Hindlimb muscle (tissue), 1 donor: ENCODE data around the gene TMA16. TPM values are rescaled to one million over a fixed set of nuclear protein-coding genes. Genes with fewer than 3 reads are reported as not detected.
"Not testable (repeated sequence)": the region's sequence is repeated elsewhere in the genome, so short reads cannot be mapped to it uniquely, and the experiment has no call there.

ENCODE experiments used
- DNase-seq: peaks from one replicate; pipeline ENCODE4 v3.0.0-alpha.2; 2013
- polyA plus RNA-seq: library from polyadenylated mRNA; unstranded; fragments of 120-200 nt; gene quantifications from one replicate; pipeline ENCODE4 v1.2.1, GENCODE V29; 2013; ENCODE audit not compliant: insufficient read length

The TMA16 gene
- polyA plus RNA-seq, 1 donor: 21.9 TPM

GRCh38 chr4:163523791-163524365, 29.4 kb downstream of the TMA16 start:
- no peak for DNase-seq

GRCh38 chr4:163525982-163526381, 31.5 kb downstream of the TMA16 start:
- no peak for DNase-seq

DNA sequence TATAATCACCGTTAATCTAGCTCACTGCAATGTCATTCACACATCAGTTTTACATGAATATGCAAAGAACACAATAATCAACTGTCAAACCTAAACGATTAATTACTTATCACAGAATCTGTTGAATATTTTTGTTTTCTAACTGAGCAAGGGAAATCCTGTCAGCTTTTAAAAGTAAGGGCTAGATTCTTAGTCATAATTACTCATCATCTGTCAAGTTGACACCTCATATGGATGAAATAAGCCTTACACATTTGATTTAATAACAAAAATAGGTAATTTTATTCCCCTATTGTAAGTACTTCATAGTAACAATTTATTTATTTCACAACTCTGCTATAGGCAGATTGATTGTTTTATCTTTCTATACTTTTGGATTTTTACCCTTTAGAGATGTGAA, 32.7 kb downstream of the TMA16 start:
- DNase-seq: no peak

DNA sequence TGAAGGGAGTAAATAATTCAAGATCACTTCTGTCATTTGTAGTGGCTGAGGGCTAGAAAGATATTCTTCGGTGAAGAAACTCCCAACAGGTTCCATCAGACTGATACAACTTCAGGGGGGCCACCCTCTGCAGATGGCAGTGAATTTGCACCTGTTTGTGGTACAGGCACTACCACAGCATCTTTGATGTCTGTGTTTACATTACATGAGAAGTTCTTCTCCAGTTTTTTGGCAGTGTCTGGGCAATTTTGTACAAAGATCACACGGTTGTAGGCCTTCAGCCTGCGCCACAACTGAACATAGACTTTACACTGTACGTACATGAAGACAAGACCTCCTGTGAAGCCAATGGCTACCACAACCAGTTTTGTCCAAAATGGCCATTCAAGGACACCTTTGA, 34.2 kb downstream of the TMA16 start:
- DNase-seq: no peak

DNA sequence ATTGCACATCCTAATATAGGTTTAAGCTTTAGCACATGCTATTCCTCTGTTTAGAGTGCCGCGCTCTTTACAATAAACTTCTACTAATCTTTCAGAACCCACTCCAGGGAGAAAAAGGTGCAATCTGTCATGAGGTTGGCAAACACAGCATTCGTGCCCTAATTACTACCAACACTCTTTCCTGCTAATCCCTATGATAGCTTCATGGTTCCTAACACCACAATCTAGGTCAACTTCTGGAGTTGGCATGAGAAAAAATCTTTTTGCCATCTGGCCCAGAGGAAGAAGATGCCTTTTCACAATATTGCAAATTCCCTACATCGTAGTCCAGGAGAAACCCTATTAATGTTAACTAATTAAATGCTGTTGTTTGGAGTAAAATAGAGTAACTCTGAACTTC, 39.6 kb downstream of the TMA16 start:
- no peak for DNase-seq

- no peak for DNase-seq
Measured at GRCh38 chr4:163535657-163536056, 41.2 kb downstream of the TMA16 start.

- peak; percentile 67 for DNase-seq
Measured at GRCh38 chr4:163536091-163536490, 41.6 kb downstream of the TMA16 start.

- no peak for DNase-seq
Measured at GRCh38 chr4:163537114-163537513, 42.6 kb downstream of the TMA16 start.

DNA sequence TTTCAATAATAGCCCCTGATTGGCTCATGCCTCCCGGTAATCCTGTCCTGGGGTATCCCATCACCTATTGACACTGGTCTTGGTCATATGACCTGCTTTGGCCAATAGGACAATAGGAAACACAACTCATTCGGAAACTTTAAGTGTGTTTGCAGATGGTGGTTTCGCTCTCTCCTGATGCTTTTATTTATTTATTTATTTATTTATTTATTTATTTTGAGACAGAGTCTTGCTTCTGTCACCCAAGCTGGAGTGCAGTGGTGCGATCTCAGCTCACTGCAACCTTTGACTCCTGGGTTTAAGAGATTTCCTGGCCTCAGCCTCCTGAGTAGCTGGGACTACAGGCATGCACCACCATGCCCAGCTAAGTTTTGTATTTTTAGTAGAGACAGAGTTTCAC, 44.3 kb downstream of the TMA16 start:
- not testable (repeated sequence) for DNase-seq

DNA sequence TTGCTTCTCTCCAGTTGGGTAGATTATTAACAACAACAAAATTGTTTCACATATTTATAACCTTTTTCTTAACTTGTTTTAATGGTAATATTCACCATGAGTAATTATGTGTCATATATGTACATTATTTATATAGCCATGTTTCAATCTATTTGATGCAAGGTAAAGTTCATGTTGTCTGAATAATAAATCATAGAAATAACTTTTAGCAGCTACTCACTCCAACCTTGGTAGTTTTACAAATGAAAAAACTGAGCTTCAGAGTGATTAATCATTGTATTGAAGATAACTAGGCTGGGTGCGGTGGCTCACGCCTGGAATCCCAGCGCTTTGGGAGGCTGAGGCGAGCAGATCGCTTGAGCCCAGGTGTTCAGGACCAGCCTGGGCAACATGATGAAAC, 46.0 kb downstream of the TMA16 start:
- DNase-seq: no peak

DNA sequence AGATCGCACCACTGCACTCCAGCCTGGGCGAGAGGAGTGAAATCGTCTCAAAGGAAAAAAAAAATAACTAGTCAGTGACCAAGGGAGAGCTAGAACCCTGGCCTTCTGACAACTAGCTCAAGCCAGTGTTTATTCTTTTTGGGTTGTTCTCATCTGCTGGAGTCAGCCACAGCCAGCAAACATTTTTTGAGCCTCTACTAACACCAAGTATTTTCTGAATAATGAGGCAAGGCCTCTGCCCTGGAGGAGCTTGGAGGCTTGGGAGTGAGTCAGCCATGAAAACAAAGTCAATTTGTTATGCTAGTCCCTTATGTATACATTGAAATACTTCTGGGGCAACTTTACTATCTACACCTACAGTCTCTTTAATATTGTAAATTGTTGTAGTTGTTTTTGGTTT, 46.5 kb downstream of the TMA16 start:
- no peak for DNase-seq

DNA sequence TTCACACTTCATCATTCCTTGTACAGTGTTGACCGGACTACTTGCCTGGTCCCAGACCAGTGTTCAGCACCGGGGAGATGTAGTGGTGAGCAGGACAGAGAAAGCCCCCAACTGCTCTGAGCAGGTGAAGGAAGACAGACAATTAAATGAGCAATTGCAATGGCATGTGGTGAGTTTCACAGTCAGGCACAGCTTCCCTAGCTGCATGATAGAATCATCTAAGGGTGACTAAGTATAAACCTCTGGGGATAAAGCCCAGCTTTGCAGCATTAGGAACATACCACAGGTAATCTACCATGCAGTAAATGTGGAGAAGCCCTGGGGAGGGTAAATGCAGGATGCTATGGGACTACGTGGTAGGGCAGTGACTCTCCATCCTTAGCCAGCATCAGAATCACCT, 47.8 kb downstream of the TMA16 start:
- no peak for DNase-seq

- DNase-seq: peak; percentile 47
Measured at GRCh38 chr4:163544407-163545038, 50.0 kb downstream of the TMA16 start.

DNA sequence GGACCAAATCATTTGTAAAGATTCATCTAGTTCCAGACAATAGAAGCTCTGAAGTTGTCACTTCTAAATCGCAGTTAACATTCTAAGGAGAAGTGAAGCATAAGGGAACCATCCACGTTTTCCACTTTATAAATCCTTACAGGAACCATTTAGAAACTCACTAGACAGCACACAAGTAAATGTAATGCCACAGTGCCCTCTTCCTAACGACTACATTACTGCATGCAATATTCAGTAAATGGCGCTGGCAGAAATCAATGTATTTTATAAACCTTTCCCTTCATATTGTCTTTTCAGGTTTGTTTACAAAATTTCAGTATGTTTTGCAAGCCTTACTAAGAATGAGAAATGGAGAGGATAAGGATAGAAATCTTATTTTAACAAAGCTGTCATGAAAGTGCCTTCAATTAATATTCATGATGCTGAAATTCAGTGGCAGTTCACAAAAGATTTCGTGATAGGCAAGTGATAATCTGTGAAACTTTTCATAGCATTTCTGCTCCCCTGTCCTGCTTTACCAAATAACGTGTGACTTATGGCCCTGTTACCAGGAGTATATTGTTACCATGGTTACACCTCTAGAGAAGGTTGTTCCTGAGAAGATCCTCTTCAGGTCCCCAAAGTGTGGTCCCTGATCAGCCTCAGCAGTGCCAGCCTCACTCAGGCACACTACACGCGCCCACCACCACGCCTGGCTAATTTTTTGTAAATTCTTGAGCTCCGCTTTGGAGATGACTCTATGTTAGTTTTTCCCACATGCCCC, 54.2 kb downstream of the TMA16 start:
- DNase-seq: peak; percentile 40

GRCh38 chr4:163550869-163551267, 56.4 kb downstream of the TMA16 start:
- DNase-seq: no peak

- DNase-seq: no peak
Measured at GRCh38 chr4:163553146-163553545, 58.7 kb downstream of the TMA16 start.

DNA sequence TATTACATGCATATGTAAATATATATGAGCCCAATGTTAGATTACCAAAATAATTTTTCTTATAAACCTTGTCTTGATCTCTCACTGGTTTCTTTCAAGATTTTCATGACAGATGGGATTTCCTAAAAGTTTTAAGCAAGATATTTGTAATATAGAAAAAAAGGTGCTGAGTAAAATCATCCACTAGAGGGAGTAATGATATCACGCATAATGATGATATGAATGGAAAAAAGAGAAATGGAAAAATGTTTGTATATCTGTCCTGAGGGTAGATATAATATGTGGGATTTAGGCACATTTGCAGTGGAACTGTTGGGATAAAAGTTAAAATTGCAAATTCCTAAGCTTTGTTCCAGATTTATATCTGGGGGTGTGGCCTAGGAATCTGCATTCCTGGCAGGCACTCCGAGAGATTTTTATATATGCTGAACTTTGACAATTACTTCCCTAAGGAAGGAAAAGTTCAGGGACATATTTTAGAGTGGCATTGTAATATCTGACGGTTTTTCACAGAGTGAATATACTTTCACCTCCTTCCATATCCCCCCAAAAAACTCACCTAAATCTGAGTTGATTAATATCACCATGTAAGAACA, 60.5 kb downstream of the TMA16 start:
- DNase-seq: no peak

GRCh38 chr4:163556177-163556576, 61.7 kb downstream of the TMA16 start:
- DNase-seq: no peak

DNA sequence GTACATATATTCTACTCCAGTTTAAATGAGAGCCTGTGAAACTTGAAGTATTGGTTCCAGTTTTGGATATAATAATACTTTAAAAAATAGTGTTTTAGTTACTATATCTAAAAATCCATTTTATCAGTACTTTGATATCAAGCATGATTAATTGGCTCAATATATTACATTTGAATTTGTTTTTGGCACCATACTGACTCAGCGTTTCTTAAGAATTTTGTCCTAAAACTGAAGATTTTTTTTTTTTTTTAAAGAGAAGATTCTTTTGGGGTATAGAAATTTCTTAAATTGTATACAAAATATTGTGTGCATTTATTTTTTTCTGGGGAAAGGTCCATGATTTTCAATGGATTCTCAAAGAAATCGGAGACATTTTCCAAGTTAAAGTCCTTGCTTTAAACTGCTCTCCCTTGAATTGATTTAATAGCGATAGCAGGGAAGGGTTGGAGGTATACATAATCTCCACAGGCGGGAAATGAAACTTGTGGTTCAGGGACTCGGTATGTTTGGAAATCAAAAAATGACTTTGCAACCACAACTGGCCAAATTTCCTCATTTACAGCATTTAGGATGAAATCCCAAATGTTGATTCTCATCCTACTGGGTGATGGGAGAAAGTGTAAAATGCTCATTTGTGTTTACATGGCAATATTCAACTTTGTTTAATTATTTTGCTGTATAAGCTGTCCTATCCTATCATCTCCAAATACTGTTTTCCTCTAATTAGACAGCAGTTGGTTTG, 62.3 kb downstream of the TMA16 start:
- no peak for DNase-seq

DNA sequence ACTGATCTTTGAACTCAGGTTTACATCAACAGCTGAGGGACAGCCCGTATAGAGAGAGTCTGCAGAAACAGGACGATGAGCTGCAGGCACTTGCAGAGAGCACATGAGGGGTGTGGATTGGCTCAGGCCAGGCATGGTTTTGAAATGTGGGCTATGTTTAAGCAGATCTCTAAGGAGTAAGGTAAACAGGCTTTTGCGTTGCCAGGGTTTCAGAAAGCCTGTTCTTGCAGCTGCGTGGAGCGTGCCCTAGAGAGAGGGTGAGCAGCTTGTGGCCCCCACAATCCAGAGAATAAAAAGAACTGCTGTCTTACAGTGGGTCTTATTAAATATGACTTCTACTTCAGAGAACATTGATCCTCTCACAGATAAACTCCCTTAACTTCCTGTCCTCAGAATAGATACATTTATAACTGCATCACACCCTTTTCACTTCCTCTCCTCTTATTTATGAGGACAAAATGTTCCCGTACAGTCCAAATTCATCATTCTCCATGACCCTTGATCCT, 64.1 kb downstream of the TMA16 start:
- no peak for DNase-seq

DNA sequence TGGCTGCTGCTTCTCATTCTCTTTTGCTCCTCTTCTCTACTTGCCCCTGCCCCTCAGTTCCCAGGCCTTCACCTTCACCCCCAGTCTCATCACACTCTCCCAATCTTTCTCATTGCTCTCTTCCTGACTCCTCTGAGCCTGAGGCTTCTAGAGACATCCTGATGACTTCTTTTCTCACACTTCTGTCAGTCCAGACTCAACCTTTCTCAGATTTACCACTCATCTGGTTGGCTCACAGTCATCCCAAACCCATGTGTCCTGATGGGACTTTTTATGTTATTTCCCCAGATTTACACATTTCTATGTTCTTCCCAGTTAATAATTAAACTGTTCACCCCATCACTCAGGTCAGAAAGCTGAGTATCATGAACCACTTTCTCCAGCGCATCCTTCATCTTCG, 68.0 kb downstream of the TMA16 start:
- DNase-seq: no peak

DNA sequence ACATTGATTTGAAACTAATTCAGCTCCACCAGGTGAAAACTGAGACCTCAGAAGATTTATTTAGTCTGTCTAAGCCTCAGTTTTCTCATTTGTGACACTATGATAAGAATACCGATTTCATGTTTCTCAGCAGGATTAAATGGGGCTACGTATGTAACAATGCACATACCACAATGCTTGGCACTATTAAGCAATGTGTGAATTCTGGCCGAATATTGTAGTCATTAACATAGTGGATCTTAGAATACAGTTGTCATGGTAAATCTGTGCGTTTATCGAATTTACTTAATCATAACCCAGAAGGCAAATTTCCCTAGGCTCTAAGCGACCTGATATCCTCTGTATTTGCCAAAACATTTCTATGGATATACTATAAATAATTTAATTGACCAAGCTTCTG, 69.1 kb downstream of the TMA16 start:
- DNase-seq: no peak

DNA sequence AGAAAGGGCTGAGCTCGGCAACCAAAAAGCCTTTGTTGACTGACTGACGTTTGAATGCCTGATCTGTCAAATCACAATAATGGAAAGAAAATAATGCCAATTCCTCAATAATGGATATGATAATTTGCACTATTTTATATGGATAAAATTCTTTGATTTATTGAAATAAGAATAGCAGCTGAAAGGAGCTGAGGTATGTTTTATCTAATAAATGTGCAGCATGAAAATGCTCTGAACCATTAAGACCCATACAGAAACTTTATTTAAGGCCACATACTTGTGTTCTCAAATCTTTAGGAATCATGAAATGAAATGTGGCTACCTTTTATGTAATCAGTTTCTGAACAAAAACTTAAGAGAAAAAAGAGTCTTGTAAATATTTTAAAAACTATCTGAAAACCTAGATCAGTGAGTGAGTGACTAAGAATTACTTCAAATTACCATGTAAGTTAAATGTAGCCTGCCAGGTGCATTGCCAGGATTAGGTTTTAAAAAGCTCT, 69.8 kb downstream of the TMA16 start:
- no peak for DNase-seq
